CD4-positive, alpha-beta T cell (primary cell): ENCODE results near the gene GDPD4. TPM values are rescaled to one million over a fixed set of nuclear protein-coding genes. Genes with fewer than 3 reads are reported as not detected.
A peak's percentile ranks its signal among the peaks of the same experiment; 100 is the strongest.

Experiments used
- ATAC-seq: fragments of 200-7000 bp; cut with Tn5 transposase; one replicate; pipeline ENCODE4 v1.10.0; 2022; ENCODE audit warnings: mild to moderate bottlenecking; ENCODE audit not compliant: poor library complexity
- CTCF ChIA-PET: fragments of 350-600 bp; sonication (Branson Sonifier 250); formaldehyde crosslinking; loops from one replicate; lab custom pipeline; 2021; ENCODE audit warnings: antibody characterized with exemption, inconsistent platforms; lab: Charles Lee
- POLR2A ChIA-PET: fragments of 350-600 bp; sonication (Branson Sonifier 250); formaldehyde crosslinking; loops from one replicate; lab custom pipeline; 2021; ENCODE audit warnings: antibody characterized with exemption, inconsistent platforms; lab: Charles Lee
- DNase-seq, 14 experiments: peaks; one replicate each; pipeline ENCODE4 v3.0.0-alpha.2; 2013 to 2020; ENCODE audit warnings: mixed read lengths in 2 of 14
- H3K27ac ChIP-seq, 2 donors: one replicate each; pipeline versions ENCODE4 v1.5.1 to v1.7.0; 2013; ENCODE audit warnings: low read length in 2 of 2, low read depth in 1 of 2, mild to moderate bottlenecking in 1 of 2
- H3K27me3 ChIP-seq, 2 experiments: 1 replicate in 1 of 2; 2 replicates in 1 of 2; pipeline versions ENCODE4 v1.6.1 to v1.7.0; 2013; ENCODE audit warnings: low read length in 2 of 2, control low read depth in 1 of 2, mild to moderate bottlenecking in 1 of 2, moderate library complexity in 1 of 2; ENCODE audit not compliant: insufficient read depth in 2 of 2, control insufficient read depth in 1 of 2
- H3K36me3 ChIP-seq: one replicate; pipeline ENCODE4 v1.6.1; 2013; ENCODE audit warnings: low read length, control low read depth; ENCODE audit not compliant: insufficient read depth
- H3K4me1 ChIP-seq: one replicate; pipeline ENCODE4 v1.6.1; 2013; ENCODE audit warnings: low read length, control low read depth; ENCODE audit not compliant: insufficient read depth
- H3K4me3 ChIP-seq: one replicate; pipeline ENCODE4 v1.5.1; 2013; ENCODE audit warnings: mild to moderate bottlenecking, low read length, moderate library complexity
- H3K9me3 ChIP-seq, 2 experiments: 1 replicate in 1 of 2; 2 replicates in 1 of 2; pipeline versions ENCODE4 v1.6.1 to v1.7.0; 2013; ENCODE audit warnings: low read length in 2 of 2, mild to moderate bottlenecking in 2 of 2, control low read depth in 1 of 2, moderate library complexity in 1 of 2; ENCODE audit not compliant: control insufficient read depth in 1 of 2, insufficient read depth in 1 of 2
- H3K27ac Mint-ChIP-seq: one replicate; pipeline ENCODE4 v1.8.0; 2020; ENCODE audit warnings: mixed read lengths
- H3K27me3 Mint-ChIP-seq: one replicate; pipeline ENCODE4 v1.8.0; 2021; ENCODE audit warnings: mixed read lengths
- H3K36me3 Mint-ChIP-seq: one replicate; pipeline ENCODE4 v1.8.0; 2021; ENCODE audit warnings: low read depth, mixed read lengths
- H3K4me1 Mint-ChIP-seq: one replicate; pipeline ENCODE4 v1.8.0; 2021; ENCODE audit warnings: low read depth, mixed read lengths
- H3K4me3 Mint-ChIP-seq: one replicate; pipeline ENCODE4 v1.8.0; 2020; ENCODE audit warnings: mild to moderate bottlenecking, mixed read lengths
- H3K9me3 Mint-ChIP-seq: one replicate; pipeline ENCODE4 v1.8.0; 2020; ENCODE audit warnings: mixed read lengths
- CTCF ChIP-seq: fragments of 200-600 bp; IDR thresholded peaks from one replicate; pipeline ENCODE4 v1.8.0; 2022; ENCODE audit warnings: antibody characterized with exemption, mild to moderate bottlenecking
- intact Hi-C, 2 experiments: fragments of 100-400 bp; cut with DNase I in 1 of 2; cut with micrococcal nuclease in 1 of 2; formaldehyde crosslinking; loops; one replicate each; pipeline versions ENCODE4 v1.15.1 to v1.9.0; 2023 to 2025; cut with DNase I, micrococcal nuclease
- total RNA-seq, 174 experiments: library from RNA in 2 of 174; stranded (reverse) in 2 of 174; gene quantifications; one replicate each; pipeline ENCODE4 v1.2.3 and lab custom pipeline; 2021 to 2026

Gene GDPD4
- total RNA-seq, 2 experiments from 2014 or later: not detected

DNA sequence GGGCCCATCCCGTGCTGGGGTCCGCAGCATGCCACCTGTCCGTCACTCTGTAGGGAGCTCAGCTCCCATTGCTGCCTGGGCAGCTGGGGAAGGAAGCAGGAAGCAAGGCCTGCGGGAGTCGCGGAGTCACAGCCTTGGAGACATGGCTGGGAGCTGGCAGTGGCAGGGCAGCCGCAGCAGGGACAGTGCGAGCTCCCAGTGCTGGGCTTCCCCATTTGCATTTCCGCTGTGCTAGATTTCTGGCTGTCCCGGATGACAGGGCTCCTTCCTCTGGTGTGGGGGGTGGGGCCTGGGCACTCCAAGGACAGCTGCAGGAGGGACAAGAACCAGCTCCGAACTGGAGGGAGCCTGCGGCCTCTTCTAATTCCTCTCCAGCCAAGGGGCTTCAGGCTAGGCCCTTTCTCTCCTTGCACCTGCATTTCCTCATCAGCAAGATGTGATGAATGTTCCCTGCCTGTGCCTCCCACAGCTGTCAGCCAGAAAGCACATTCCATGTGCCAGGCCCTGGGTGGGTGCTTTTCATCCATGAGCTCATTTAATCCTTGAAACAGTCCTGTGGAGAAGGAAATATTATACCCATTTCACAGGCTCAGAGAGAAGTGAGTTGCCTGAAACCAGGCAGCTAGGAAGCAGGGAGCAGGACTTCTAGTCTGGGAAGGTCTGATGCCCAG, 125.5 kb downstream of the GDPD4 start:
- ATAC-seq: no peak

DNA sequence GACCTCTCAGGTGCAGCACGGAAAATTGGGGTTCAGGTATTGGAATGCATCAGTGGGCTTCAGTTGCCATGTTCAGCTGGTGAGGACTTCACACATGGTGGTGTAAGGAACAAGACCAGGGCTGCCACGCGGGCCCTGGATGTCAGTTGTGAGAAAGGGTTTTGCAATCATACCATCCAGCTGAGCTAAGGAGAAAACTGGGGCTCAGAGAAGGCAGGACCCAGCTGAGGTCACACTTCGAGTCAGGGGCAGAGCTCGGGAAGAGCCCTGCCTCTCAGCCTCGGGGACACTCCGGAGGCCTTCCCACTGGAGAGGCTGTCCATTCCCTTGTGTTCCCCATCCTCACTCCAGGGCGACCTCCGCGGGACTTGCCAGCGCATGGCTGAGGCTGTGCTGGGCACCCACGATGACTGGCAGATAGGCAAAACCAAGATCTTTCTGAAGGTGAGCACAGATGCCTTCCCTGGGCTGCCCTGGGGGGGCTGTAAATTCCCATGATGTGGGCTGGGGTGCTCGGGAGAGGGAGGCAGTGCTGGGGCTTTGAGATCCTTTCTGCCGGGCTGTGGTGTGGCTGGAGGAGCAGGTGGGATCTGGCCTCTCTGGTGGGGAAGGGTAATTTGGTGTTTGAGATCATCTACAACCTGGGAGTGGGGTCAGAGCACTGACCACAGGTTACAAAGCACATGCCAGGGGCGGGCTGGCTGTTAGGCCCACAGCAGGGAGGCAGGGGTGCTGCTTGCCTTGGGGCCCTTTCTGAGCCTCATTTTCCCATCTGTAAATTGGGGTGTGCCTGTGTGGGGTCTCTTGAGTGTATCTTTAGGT, 126.3 kb downstream of the GDPD4 start:
- intact Hi-C loops: no loop called here
- ATAC-seq (no peak), DNase-seq (no peak)
- ChIA-PET CTCF (no interaction called here), POLR2A (no interaction called here)
- Mint-ChIP-seq H3K9me3 (peaks cover 2% of the 10 kb centered on the region), H3K27me3 (no peaks in the 10 kb centered on the region), H3K36me3 (no peaks in the 10 kb centered on the region), H3K4me3 (no peak overlapping the region), H3K4me1 (no peaks in the 10 kb centered on the region), H3K27ac (no peak overlapping the region)
- no peaks in the 10 kb centered on the region for H3K9me3 ChIP-seq
- H3K27ac ChIP-seq: no peak overlapping the region
- no peak overlapping the region for H3K4me3 ChIP-seq
- no peaks in the 10 kb centered on the region for H3K27me3 ChIP-seq
- H3K4me1 ChIP-seq: peaks cover 6% of the 10 kb centered on the region
- H3K36me3 ChIP-seq: no peaks in the 10 kb centered on the region
- no peak for TF ChIP-seq CTCF

More for the DNA sequence above, 125.5 kb downstream of the GDPD4 start:
- Histone ChIP-seq H3K9me3 (no peaks in the 10 kb centered on the region), H3K27ac (no peak overlapping the region), H3K4me1 (peaks cover 6% of the 10 kb centered on the region), H3K4me3 (no peak overlapping the region), H3K27me3 (no peaks in the 10 kb centered on the region), H3K36me3 (no peaks in the 10 kb centered on the region)
- CTCF ChIA-PET: no interaction called here
- intact Hi-C loops: no loop called here
- peak in 2 of 14 experiments; percentile 40 to 47 for DNase-seq
- no peak for TF ChIP-seq CTCF
- no peaks in the 10 kb centered on the region for H3K4me1 Mint-ChIP-seq
- H3K27ac Mint-ChIP-seq: no peak overlapping the region
- H3K27me3 Mint-ChIP-seq: no peaks in the 10 kb centered on the region
- H3K36me3 Mint-ChIP-seq: no peaks in the 10 kb centered on the region
- H3K9me3 Mint-ChIP-seq: peaks cover 2% of the 10 kb centered on the region
- no peak overlapping the region for H3K4me3 Mint-ChIP-seq
- POLR2A ChIA-PET: no interaction called here

GRCh38 chr11:77174559-77174958, 126.9 kb downstream of the GDPD4 start:
- H3K9me3 ChIP-seq: no peaks in the 10 kb centered on the region
- no peak overlapping the region for H3K4me3 ChIP-seq
- no peak for ATAC-seq
- Mint-ChIP-seq H3K36me3 (no peaks in the 10 kb centered on the region), H3K4me1 (no peaks in the 10 kb centered on the region), H3K27me3 (no peaks in the 10 kb centered on the region), H3K4me3 (no peak overlapping the region), H3K27ac (no peak overlapping the region), H3K9me3 (peaks cover 2% of the 10 kb centered on the region)
- ChIA-PET CTCF (no interaction called here), POLR2A (no interaction called here)
- DNase-seq: no peak
- H3K27me3 ChIP-seq: no peaks in the 10 kb centered on the region
- intact Hi-C loops: no loop called here
- H3K27ac ChIP-seq: no peak overlapping the region
- TF ChIP-seq CTCF: no peak
- peaks cover 6% of the 10 kb centered on the region for H3K4me1 ChIP-seq
- no peaks in the 10 kb centered on the region for H3K36me3 ChIP-seq
